GM21723 (cell line): ENCODE data around the gene IPO9.
"Not testable (repeated sequence)": the region's sequence is repeated elsewhere in the genome, so short reads cannot be mapped to it uniquely, and the experiment has no call there.

ENCODE experiments used
- ATAC-seq: cut with Tn5 transposase; IDR thresholded peaks from one replicate; pipeline ENCODE4 v1.9.1; 2021; ENCODE audit warnings: mild to moderate bottlenecking, moderate library complexity; ENCODE audit not compliant: unreplicated experiment

Gene IPO9

DNA sequence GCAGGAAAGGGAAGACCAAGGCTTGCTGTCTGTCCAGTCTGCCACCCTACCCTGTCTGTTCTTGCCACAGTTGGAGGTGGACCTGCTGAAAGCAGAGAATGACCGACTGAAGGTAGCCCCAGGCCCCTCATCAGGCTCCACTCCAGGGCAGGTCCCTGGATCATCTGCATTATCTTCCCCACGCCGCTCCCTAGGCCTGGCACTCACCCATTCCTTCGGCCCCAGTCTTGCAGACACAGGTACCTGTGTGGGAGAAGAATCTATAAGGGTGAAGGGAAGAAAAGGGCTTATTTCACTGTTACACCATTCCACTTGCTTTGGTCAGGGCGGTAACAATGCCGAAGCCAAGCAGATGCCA, 20.3 kb upstream of the IPO9 start:
- no peak for ATAC-seq

DNA sequence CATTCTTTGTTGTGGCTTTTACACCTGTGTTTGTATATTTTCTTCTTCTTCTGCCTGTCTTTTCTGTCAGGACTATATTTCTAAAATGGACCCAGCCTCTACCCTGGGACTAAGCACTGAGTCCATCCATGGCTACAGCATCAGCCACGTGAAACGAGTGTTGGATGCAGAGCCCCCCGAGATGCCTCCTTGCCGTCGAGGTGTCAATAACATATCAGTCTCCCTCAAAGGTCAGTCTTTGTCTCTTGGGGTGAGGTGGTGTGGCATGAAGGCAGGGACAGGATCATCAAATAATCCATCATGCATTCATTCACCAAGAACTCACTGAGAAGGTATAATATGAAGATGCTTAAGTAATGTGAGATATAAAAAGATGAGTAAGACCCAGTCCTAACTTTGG, 19.1 kb upstream of the IPO9 start:
- ATAC-seq: no peak

DNA sequence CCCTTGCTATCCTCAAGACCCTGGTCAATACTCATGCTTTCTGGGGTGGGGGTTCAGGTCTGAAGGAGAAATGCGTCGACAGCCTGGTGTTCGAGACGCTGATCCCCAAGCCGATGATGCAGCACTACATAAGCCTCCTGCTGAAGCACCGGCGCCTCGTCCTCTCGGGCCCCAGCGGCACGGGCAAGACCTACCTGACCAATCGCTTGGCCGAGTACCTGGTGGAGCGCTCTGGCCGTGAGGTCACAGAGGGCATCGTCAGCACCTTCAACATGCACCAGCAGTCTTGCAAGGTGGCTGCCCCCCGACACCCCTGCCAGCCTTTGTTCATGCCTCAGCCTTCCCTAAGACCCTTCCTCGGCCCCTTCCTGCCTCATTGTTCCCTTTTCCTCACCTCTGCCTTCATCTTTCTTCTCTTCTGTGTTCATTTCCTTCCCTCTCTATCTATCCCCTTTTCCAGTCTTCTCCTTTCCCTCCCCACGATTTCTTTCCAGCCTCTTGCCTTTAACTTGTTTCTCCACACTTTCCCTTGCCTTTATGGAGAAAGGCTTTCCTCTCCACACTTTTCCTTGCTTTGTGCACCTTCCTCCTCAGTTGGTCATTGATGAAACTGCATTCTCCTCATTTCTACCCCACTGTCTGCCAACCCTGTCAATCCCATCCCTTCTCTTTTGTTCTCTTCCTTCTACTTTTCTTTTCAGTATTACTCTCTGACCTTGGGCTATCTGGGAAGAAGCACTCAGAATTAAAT, 18.3 kb upstream of the IPO9 start:
- ATAC-seq: no peak

DNA sequence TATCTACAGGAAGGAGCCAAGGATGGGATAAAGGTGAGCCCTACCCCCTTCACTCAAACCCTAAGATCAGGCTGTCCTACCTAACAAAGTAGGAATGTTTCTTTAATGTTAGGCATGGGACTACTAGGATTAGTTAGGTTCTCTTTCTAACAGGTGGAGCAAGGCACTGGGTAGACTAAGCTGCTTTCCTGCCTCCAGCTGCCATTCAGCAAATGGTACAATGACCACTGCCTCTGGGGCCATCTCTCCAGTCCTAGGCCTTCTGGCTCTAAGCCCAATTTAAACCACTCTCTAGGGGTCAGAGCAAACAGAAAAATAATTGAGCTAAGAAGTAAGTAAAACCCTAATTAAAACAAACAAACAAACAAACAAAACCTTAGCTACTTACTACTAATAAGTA, 15.7 kb upstream of the IPO9 start:
- ATAC-seq: no peak

DNA sequence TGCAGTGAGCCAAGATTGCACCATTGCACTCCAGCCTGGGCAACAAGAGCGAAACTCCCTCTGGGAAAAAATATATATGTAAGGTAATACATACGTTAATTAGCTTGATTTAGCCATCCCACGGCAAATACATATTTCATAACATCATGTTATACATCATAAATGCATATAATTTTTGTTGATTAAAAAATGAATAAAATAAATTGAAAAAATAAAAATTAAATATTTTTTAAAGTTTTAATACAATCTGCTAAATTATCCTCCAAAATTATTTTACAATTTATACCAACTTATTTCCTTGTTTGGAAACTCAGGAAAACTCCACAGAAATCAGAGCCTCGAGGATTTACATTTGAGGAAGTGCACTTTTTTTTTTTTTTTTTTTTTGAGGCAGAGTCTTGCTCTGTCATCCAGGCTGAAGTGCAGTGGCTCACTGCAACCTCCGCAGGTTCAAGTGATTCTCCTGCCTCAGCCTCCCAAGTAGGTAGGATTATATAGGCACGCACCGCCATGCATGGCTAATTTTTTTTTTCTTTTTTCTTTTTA, 12.6 kb upstream of the IPO9 start:
- ATAC-seq: no peak

DNA sequence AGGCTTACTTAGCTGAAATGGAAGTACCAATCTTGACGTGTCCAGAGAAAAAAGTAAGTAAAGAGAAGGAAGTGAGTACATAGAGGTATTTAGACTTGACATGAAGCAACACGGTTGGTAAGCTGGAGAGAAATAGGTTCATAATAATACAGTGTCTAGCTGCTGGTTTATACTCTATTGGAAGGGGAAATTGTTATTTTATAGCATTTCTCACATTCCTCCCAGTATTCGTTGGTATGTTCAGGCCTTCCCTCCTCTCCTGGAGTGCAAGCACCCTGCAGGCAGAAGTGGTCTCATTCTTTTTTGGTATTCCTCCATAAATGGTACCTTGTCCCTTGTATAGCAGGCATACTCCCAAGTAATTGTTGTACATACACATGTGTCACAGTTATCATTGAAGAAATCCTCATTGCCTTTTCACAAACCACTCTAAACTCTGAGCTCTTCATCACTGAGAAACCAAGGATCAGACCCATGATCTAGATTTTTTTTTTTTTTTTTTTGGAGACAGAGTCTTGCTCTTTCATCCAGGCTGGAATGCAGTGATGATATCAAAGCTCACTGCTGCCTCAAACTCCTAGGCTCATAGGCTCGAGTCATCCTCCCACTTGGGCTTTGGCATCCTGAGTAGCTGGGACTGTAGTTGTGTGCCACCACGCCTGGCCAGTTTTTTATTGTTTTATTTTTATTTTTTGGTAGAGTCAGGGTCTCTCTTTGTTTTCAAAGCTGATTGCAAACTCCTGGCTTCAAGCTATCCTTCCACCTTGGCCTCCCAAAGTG, 9.8 kb upstream of the IPO9 start:
- ATAC-seq: no peak

DNA sequence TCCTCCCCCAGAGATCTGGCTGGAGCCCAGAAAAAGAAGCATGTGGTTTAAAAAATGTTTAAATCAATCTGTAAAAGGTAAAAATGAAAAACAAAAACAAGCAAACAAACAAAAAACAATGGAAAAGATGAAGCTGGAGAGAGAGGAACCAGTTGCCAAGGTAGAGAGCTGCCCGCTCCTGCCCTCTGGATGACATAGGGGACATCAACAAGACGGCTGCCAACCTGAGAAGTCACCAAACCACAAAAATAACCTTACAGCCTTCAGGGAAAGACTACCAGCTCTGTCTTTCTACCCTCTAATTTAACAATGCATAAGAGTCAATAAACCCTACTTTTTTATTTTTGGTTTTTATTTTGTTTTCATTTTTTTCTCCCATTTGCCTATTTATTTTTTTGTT, 8.5 kb upstream of the IPO9 start:
- ATAC-seq: no peak

DNA sequence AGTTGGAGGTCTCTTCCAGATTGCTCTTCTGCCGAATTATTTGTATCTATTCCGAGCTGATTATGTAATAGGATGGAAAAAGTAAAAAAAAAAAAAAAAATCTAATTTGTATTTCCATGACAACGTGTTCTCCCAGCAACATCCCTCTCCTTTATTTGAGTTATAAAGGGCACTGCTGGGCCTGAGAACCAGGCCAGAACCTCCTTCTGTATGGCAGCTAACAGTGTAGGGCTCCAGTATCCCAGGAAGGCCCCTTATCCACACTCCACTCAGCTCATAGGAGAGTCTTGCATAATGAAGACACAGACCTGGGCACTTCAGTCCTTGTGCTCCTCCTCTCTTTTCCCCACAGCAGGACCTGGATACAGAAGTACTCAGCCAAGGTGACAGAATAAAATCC, 3.7 kb upstream of the IPO9 start:
- no peak for ATAC-seq

DNA sequence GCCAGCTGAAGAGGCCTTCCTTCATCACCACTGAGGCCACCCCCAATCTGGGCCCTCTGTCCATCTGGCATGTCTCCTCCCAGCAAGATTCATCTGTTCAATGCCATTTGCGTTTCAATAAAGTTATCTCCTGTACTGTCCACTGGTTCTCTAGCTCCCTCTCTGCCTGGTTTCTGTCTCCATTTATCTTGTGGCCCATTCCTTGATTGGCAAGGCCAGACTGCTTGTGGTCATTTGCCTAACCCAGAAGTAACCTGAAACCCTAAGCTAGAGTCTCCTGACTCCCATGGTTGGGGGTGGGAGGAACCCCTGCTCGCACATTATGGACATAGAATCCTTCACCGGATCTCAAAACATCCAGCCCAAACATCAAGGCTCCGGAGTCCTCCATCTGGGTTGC, 2.1 kb upstream of the IPO9 start:
- ATAC-seq: no peak

DNA sequence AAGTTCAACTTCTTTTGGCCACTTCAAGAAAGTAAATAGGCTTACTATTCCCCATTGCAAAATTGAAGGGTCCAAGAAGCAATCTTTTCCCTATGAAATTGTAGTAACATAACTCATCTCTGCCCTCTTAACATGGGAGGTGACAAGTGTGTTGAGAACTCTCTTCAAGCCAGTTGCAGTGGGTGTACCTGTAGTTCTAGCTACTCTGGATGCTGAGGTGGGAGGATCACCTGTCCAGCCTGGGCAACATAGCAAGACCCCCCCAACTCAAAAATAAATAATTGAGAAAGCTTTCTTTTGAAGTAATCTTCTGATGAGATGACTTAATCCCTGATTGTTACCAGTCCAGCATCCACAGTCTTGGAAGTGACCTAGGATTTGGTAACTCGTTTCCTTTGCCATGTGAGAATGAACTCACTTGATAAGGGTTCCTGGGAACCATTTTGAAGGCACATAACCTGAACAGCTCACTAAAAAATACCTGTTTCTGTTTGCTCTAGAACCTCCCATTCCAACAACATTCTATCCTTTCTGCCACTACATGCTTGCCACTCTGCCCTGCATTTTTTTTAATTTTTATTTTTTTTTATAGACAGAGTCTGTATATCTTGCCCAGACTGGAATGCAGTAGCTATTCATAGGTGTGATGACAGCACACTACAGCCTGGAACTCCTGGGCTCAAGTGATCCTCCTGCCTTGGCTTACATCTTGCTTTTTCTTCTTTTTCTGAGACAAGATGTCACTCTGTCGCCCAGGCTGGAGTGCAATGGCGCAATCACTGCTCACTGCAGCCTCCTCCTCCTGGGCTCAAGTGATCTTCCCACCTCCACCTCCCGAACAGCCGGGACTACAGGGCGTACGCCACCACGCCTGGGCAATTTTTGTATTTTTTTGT, 1.4 kb upstream of the IPO9 start:
- no peak for ATAC-seq

DNA sequence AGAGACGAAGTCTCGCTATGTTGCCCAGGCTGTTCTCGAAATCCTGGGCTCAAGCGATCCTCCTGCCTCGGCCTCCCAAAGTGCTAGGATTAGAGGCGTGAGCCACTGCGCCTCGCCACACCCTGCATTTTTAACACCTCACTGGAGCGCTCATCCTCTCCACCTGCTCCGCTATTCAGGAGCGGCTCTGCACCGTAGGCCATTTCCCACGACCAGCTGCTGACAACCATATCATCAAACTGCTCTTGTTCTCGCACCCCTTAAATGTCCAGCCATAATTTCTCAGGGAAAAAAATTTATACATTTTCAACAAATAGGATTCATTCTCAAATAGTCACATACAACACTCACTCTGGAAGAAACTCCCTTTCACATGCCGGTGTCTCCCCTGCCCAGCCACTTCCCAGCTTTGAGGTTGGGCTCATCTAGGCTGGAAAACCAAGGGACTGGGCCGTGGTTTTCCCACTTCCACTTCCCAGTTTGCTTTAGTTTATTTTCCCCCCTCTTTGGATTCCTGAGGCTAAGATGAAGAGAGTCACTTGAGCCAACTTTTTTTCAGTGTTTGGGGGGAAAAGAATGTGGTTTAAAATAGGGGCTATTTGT, 639 bp upstream of the IPO9 start:
- ATAC-seq: no peak

DNA sequence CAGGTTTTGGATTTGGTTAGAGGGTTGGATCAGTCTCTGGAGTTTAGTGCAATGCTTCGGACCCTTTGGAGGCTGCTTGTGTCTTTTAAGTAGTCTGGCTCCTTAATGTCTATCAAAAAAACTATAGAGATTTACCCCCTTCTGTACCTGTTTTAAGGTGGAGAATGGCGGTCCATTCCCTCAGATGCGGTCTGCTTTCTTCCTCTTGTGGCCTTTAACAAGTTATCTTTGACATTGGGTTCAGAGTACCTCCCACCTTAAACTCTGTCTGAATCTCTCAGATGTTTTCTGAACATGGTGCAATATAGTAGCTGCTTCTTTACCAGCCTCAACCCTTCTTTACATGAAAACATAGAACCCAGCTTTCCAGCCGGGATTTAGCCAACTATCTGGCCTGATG, 2.4 kb downstream of the IPO9 start:
- ATAC-seq: no peak

DNA sequence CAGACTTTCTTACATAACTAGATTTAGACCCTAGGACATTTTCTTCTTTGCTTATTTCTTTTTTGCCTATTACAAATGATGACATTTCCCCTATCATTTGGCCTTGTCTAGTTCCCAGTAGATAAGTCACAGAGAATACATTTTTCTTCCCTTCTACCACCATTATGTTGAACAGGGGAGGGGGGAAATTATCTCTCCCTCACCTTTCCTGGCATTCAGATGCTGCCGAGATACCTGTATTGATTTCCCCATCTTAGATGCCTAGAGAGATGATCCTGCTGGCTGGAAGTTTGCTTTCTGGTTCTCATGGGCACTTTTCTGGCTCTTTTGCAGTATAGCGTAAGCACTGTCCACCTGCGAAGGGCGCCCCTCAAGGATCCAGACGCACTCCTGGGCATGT, 5.7 kb downstream of the IPO9 start:
- ATAC-seq: no peak

DNA sequence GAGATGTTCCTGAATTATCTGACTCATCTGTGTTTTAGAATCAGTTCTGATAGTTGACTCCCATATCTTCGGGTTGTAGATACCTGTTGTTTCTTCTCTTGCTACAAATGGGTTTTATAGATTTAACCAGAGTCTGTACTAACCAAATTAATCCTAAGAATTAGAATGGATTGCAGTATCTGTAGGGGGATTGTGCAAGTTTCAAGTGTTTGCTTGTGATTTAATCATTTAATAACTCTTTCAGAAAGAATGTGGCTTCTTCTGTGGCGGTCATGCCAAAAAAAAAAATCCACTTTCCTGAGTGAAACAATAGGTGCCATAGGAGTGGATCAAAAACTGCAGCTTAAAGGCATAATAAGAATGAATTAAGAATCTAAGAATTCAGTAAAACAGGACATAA, 9.4 kb downstream of the IPO9 start:
- no peak for ATAC-seq

DNA sequence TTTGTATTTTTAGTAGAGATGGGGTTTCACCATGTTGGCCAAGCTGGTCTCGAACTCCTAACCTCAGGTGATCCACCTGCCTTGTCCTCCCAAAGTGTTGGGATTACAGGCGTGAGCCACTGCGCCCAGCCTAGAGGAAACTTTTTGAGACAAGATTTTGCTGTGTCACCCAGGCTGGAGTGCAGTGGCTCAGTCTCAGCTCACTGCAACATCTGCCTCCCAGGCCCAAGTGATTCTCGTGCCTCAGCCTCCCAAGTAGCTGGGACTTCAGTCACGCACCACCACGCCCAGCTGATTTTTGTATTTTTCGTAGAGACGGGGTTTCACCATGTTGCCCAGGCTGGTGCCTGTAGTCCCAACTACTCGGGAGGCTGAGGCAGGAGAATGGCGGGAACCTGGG, 10.1 kb downstream of the IPO9 start:
- not testable (repeated sequence) for ATAC-seq

DNA sequence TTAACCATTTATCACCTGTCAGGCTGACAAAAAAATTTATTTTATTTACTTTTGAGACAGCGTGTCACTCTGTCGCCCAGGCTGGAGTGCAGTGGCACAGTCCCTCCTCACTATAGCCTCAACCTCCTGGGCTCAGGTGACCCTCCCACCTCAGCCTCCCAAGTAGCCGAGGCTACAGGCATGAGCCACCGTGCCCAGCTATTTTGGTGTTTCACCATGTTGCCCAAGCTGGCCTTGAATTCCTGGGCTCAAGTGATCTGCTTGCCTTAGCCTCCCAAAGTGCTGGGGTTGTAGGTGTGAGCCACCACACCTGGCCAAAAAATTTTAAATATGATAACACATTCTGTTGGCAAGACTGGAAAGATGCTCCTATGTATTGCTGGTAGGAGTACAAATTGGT, 11.1 kb downstream of the IPO9 start:
- no peak for ATAC-seq

DNA sequence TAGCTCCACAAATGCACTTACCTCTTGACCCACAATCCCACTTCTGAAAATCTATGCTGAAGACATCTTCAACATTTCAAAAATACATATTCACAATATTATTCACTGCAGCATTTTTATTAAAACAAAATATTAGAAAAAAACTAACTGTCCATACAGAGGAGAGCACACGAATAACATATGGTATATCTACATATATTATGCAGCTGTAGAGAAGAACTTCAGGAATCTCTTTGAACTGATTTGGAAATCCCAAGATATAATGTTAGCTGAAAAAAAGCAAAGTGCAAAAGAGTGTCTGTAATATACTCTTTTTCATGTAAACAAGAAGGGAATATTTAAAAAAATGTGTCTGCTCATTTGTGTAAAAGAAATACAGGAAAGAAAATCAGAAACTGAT, 11.5 kb downstream of the IPO9 start:
- no peak for ATAC-seq

DNA sequence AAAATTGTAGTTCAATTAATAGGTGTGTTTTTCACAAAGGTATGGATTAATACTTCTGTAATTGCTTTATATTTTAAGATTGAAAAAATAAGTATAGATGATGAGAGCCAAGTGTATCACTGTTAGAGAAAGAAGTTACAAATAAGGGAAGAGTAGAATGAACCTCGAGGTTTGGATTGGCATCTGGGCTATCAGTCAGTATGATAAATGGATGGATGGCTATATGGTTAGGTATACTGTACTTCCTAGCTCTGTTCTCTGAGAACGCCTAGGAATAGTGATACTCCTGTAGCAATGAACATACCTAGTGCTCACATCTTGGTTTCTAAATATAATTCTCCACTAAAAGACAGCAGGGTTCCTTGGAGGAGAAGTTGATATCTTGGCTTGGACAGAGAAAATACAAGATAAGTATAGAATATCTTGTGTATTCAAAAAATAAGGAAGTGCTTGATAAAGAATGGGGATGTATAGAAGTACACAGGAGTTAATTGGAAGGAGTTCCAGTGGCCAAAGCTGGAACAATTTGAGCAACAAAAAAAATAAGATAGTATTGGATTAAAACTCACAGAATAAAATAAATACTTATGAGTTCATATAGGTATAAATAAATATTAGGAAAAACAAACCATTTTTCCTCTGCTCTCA, 12.4 kb downstream of the IPO9 start:
- no peak for ATAC-seq

DNA sequence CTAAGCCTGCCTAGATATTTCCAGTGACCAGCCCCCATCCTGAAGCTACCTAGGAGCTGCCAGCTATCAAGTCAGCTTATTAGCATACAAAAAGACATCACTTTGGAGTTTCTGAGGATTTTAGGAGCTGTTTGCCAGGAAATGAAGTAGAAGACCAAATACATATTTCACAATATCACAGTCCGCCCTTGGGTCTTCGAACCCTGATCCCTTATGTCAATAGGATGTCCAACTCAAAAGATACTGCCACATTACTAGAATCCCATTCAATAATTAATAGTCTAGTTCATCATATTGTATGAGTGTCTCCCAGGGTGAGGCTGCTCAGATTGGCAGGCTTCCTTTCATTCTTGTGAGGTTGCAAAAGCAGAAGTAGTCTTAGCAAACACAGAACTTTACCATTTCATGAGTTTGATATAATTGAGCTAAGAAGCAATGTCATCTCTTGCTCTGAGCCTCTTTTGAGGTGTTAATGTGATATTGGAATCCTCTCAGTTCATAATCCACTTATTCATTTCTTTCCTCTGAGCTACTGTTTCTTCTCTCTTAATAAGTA, 13.6 kb downstream of the IPO9 start:
- ATAC-seq: no peak
